SK-N-SH (cell line): ENCODE measurements around the gene TUBB2B. TPM values are rescaled to one million over a fixed set of nuclear protein-coding genes. Genes with fewer than 3 reads are reported as not detected.
"Not testable (repeated sequence)": the region's sequence is repeated elsewhere in the genome, so short reads cannot be mapped to it uniquely, and the experiment has no call there.

Experiments used
- CTCF ChIA-PET: fragments of 300-600, 350-600 bp; formaldehyde crosslinking; extraction: SDS; loops from one replicate; lab custom pipeline; 2021; lab: Yijun Ruan, JAX
- POLR2A ChIA-PET: fragments of 350-600 bp; sonication (Branson Sonifier 250); formaldehyde crosslinking; extraction: SDS; loops from one replicate; lab custom pipeline; 2020; ENCODE audit warnings: antibody characterized with exemption, inconsistent platforms; lab: Yijun Ruan, JAX
- DNase-seq: peaks from one replicate; pipeline ENCODE4 v3.0.0; 2012
- H2AFZ ChIP-seq: fragments of 200-600 bp; sonication (generic); 2 replicates; pipeline ENCODE4 v1.8.1; 2016; ENCODE audit warnings: antibody characterized with exemption, mild to moderate bottlenecking, low read depth
- H3F3A ChIP-seq: fragments of 200-600 bp; sonication (generic); replicated peaks from 2 replicates; pipeline ENCODE3; 2016; ENCODE audit warnings: antibody characterized with exemption, mild to moderate bottlenecking; ENCODE audit not compliant: insufficient read depth
- H3K27ac ChIP-seq, 2 experiments: fragments of 200-500 bp in 1 of 2; fragments of 200-600 bp in 1 of 2; sonication (Bioruptor generic) in 1 of 2; sonication (generic), shearing (Covaris generic) in 1 of 2; 2 replicates each; pipeline versions ENCODE4 v1.5.1 to v1.6.1; 2014 to 2016; ENCODE audit warnings: low read depth in 2 of 2, inconsistent platforms in 1 of 2, low read length in 1 of 2, mild to moderate bottlenecking in 1 of 2, mixed read lengths in 1 of 2
- H3K27me3 ChIP-seq: fragments of 200-600 bp; sonication (generic), shearing (Covaris generic); 2 replicates; pipeline ENCODE4 v1.6.1; 2016; ENCODE audit warnings: mixed run types; ENCODE audit not compliant: insufficient read depth
- H3K36me3 ChIP-seq, 2 experiments: fragments of 200-500 bp in 1 of 2; fragments of 200-600 bp in 1 of 2; sonication (Bioruptor generic) in 1 of 2; sonication (generic) in 1 of 2; replicated peaks in 1 of 2; 2 replicates each; pipeline versions ENCODE3 to v1.5.1; 2014 to 2016; ENCODE audit warnings: low read length in 1 of 2, mild to moderate bottlenecking in 1 of 2; ENCODE audit not compliant: insufficient read depth in 2 of 2, control insufficient read depth in 1 of 2
- H3K4me1 ChIP-seq, 2 experiments: fragments of 200-500 bp in 1 of 2; fragments of 200-600 bp in 1 of 2; sonication (Bioruptor generic) in 1 of 2; sonication (generic), shearing (Covaris generic) in 1 of 2; 2 replicates each; pipeline versions ENCODE4 v1.5.1 to v1.6.1; 2014 to 2016; ENCODE audit warnings: low read depth in 1 of 2, low read length in 1 of 2, mixed run types in 1 of 2; ENCODE audit not compliant: insufficient read depth in 2 of 2, control insufficient read depth in 1 of 2
- H3K4me2 ChIP-seq: fragments of 200-600 bp; sonication (generic), shearing (Covaris generic); 2 replicates; pipeline ENCODE4 v1.6.1; 2017; ENCODE audit warnings: mixed run types
- H3K4me3 ChIP-seq, 2 experiments: fragments of 200-500 bp in 1 of 2; fragments of 200-600 bp in 1 of 2; sonication (Bioruptor generic) in 1 of 2; sonication (generic), shearing (Covaris generic) in 1 of 2; 2 replicates each; pipeline versions ENCODE4 v1.5.1 to v1.8.1; 2014 to 2016; ENCODE audit warnings: low read depth in 2 of 2, inconsistent platforms in 1 of 2, low read length in 1 of 2, mild to moderate bottlenecking in 1 of 2, mixed read lengths in 1 of 2, moderate library complexity in 1 of 2
- H3K79me2 ChIP-seq: fragments of 200-600 bp; sonication (generic); 2 replicates; pipeline ENCODE4 v1.8.1; 2017; ENCODE audit warnings: mild to moderate bottlenecking; ENCODE audit not compliant: insufficient read depth
- H3K9ac ChIP-seq: fragments of 200-600 bp; sonication (generic); 2 replicates; pipeline ENCODE4 v1.6.1; 2017; ENCODE audit warnings: mixed run types
- H3K9me2 ChIP-seq: fragments of 200-600 bp; sonication (generic); 2 replicates; pipeline ENCODE4 v1.6.1; 2017; ENCODE audit warnings: mixed run types
- H3K9me3 ChIP-seq: fragments of 200-600 bp; sonication (generic); 2 replicates; pipeline ENCODE4 v1.6.1; 2017; ENCODE audit warnings: mixed run types, mild to moderate bottlenecking, moderate library complexity
- H4K20me1 ChIP-seq: fragments of 200-600 bp; sonication (generic); 2 replicates; pipeline ENCODE4 v1.6.1; 2017; ENCODE audit warnings: mild to moderate bottlenecking, mixed run types; ENCODE audit not compliant: insufficient read depth
- CHD2 ChIP-seq: fragments of 150-350 bp; IDR thresholded peaks from 2 replicates; pipeline ENCODE4 v1.6.1; 2018; ENCODE audit warnings: low read length; ENCODE audit not compliant: partially characterized antibody
- ELF1 ChIP-seq: IDR thresholded peaks from 2 replicates; pipeline ENCODE4 v1.4.0; 2012
- FOXM1 ChIP-seq: IDR thresholded peaks from 2 replicates; pipeline ENCODE4 v1.4.0; 2012; ENCODE audit warnings: low read depth, mild to moderate bottlenecking
- JUND ChIP-seq: IDR thresholded peaks from 2 replicates; pipeline ENCODE4 v1.4.0; 2012
- NFIC ChIP-seq: IDR thresholded peaks from 2 replicates; pipeline ENCODE4 v1.4.0; 2012; ENCODE audit warnings: borderline replicate concordance
- RAD21 ChIP-seq: IDR thresholded peaks from 2 replicates; pipeline ENCODE4 v1.6.1; 2012; ENCODE audit warnings: mild to moderate bottlenecking, low read length
- RXRA ChIP-seq: IDR thresholded peaks from 2 replicates; pipeline ENCODE4 v1.4.0; 2012; ENCODE audit warnings: low read depth, mild to moderate bottlenecking, borderline replicate concordance
- SMC3 ChIP-seq: IDR thresholded peaks from 2 replicates; pipeline ENCODE4 v1.6.1; 2012; ENCODE audit warnings: low read depth, low read length, improper control_type of control experiment
- TAF1 ChIP-seq: IDR thresholded peaks from 2 replicates; pipeline ENCODE4 v1.6.1; 2012; ENCODE audit warnings: low read depth, mild to moderate bottlenecking, low read length, moderate library complexity, borderline replicate concordance
- TCF12 ChIP-seq: IDR thresholded peaks from 2 replicates; pipeline ENCODE4 v1.4.0; 2012
- TEAD4 ChIP-seq: IDR thresholded peaks from 2 replicates; pipeline ENCODE4 v1.4.0; 2012; ENCODE audit warnings: mild to moderate bottlenecking, borderline replicate concordance; ENCODE audit not compliant: insufficient read depth
- WGBS: methylation state at CpG from one replicate; pipeline ENCODE4 v1.1.6; 2017; ENCODE audit warnings: low lambda C conversion rate; 5-methylcytosine and 5-hydroxymethylcytosine counted together
- polyA plus RNA-seq, 3 experiments: library from polyadenylated mRNA; depleted of rRNA; stranded (reverse); fragments of >200 nt; gene quantifications; 2 replicates each; pipeline ENCODE4 v1.2.3, GENCODE V29; 2012
- TF ChIP-seq, protein P1 (sequence below): IDR thresholded peaks from 2 replicates; pipeline ENCODE4; 2012
- TF ChIP-seq, protein P2 (sequence below): IDR thresholded peaks from 2 replicates; pipeline ENCODE4 v1.4.0; 2012; ENCODE audit warnings: low read depth
- TF ChIP-seq, protein P3 (sequence below): fragments of 200-600 bp; sonication (generic); IDR thresholded peaks from 2 replicates; pipeline ENCODE4 v1.6.1; 2017; ENCODE audit warnings: antibody characterized with exemption, mild to moderate bottlenecking, moderate library complexity

The TUBB2B gene
- polyA plus RNA-seq, 1 of the 3 experiments (the other 2 are of a cell fraction) = 162 TPM

DNA sequence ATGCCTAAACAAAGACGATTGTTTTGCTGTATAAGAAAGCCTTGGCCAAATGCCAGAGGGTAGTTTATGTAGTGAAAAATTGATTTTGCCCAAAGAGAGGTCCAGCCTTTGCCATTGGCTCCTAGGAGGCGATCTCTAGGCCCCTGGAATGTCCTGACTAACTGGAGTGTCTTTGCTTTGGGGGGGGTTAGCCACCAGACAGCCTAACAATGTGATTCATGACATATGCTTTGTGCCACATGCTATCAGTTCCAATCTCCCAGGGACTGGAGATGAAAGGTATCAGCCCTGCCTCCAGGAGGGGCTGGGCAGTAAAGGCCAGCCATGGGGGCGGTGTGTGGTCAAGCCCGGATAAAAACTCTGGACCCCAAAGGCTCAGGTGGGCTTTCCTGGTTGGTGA lies 37.4 kb downstream of the TUBB2B start:
- Histone ChIP-seq H3K4me2 (no peak overlapping the region), H3K4me1 (peaks cover 0 to 7% of the 10 kb centered on the region in 2 experiments; a peak in 1 of 4 replicates), H4K20me1 (no peaks in the 10 kb centered on the region), H3K9me2 (no peaks in the 10 kb centered on the region), H3F3A (no peaks in the 10 kb centered on the region), H3K27me3 (no peaks in the 10 kb centered on the region), H2AFZ (no peak overlapping the region), H3K27ac (no peak overlapping the region), H3K4me3 (no peak overlapping the region), H3K9me3 (no peaks in the 10 kb centered on the region), H3K36me3 (no peaks in the 10 kb centered on the region), H3K9ac (no peak overlapping the region), H3K79me2 (no peaks in the 10 kb centered on the region)
- ChIA-PET CTCF (interaction anchor here (1.1 to 1.3 kb wide), 2 partner anchors 43 to 61 kb away, joined by 3 to 4 read pairs; no protein-coding TSS in a partner anchor), POLR2A (no interaction called here)
- WGBS = 50% methylated on average over 2 of the region's 4 CpGs
- no peak for DNase-seq
- 0 out of 2 replicates have a peak, but pooled peaks have one; percentile 7 for TF ChIP-seq NFIC
- no peak for TF ChIP-seq CHD2

GRCh38 chr6:3189192-3189591 lies 38.3 kb downstream of the TUBB2B start:
- ChIA-PET POLR2A (interaction anchor here (0.6 kb wide), 1 partner anchor 31 kb away, joined by 3 read pairs; no protein-coding TSS in a partner anchor), CTCF (interaction anchor here (1.1 kb wide), 1 partner anchor 67 kb away, joined by 4 read pairs; no protein-coding TSS in a partner anchor)
- not testable (repeated sequence) for H3F3A ChIP-seq, H3K4me3 ChIP-seq, H3K27ac ChIP-seq, H3K9me2 ChIP-seq, H2AFZ ChIP-seq, H3K79me2 ChIP-seq, H3K4me2 ChIP-seq, DNase-seq, H3K9ac ChIP-seq, H3K27me3 ChIP-seq, H3K4me1 ChIP-seq, H4K20me1 ChIP-seq, H3K36me3 ChIP-seq, H3K9me3 ChIP-seq
- WGBS = 82% methylated on average over 10 of the region's 10 CpGs

DNA sequence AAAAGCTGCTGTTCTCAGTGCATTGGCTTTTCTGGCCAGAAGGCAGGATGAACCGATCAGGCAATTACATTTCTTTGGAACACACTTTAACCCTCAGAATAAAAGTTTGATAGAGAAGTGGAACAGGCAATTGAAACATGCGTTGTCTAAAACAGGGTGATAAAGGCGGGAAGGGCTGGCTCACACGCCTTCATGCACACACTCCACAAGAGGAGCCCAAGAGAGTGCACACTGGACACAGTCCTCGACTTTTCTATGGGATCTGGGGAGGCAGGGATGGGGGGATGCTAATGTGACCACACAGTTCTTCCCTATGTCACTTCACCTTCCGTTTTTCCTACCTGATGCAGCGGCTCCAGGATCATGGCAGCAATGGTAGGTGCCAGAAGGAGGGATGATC lies 39.2 kb downstream of the TUBB2B start:
- no peak overlapping the region for H3K9ac ChIP-seq
- H3K79me2 ChIP-seq = no peaks in the 10 kb centered on the region
- H3K4me2 ChIP-seq = no peak overlapping the region
- H3K27me3 ChIP-seq = no peaks in the 10 kb centered on the region
- H2AFZ ChIP-seq = no peak overlapping the region
- H3F3A ChIP-seq = no peaks in the 10 kb centered on the region
- H4K20me1 ChIP-seq = no peaks in the 10 kb centered on the region
- POLR2A ChIA-PET = no interaction called here
- H3K4me3 ChIP-seq = no peak overlapping the region
- H3K9me3 ChIP-seq = no peaks in the 10 kb centered on the region
- no peak overlapping the region for H3K27ac ChIP-seq
- H3K4me1 ChIP-seq = peaks cover 0 to 2% of the 10 kb centered on the region in 2 experiments; a peak in 1 of 4 replicates
- CTCF ChIA-PET = interaction anchor here (1.1 kb wide), 1 partner anchor 66 kb away, joined by 4 read pairs; no protein-coding TSS in a partner anchor
- 86% methylated on average over 7 of the region's 7 CpGs for WGBS
- H3K36me3 ChIP-seq = no peaks in the 10 kb centered on the region
- DNase-seq = no peak
- TF ChIP-seq JUND (no peak), NFIC (no peak), TAF1 (no peak), TEAD4 (no peak), TCF12 (no peak), SMC3 (no peak), RXRA (no peak), FOXM1 (no peak), ELF1 (no peak), RAD21 (no peak)
- TF ChIP-seq, protein P1, sequence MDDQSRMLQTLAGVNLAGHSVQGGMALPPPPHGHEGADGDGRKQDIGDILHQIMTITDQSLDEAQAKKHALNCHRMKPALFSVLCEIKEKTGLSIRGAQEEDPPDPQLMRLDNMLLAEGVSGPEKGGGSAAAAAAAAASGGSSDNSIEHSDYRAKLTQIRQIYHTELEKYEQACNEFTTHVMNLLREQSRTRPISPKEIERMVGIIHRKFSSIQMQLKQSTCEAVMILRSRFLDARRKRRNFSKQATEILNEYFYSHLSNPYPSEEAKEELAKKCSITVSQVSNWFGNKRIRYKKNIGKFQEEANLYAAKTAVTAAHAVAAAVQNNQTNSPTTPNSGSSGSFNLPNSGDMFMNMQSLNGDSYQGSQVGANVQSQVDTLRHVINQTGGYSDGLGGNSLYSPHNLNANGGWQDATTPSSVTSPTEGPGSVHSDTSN = no peak
- TF ChIP-seq, protein P2, sequence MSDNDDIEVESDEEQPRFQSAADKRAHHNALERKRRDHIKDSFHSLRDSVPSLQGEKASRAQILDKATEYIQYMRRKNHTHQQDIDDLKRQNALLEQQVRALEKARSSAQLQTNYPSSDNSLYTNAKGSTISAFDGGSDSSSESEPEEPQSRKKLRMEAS = no peak
- TF ChIP-seq, protein P3, sequence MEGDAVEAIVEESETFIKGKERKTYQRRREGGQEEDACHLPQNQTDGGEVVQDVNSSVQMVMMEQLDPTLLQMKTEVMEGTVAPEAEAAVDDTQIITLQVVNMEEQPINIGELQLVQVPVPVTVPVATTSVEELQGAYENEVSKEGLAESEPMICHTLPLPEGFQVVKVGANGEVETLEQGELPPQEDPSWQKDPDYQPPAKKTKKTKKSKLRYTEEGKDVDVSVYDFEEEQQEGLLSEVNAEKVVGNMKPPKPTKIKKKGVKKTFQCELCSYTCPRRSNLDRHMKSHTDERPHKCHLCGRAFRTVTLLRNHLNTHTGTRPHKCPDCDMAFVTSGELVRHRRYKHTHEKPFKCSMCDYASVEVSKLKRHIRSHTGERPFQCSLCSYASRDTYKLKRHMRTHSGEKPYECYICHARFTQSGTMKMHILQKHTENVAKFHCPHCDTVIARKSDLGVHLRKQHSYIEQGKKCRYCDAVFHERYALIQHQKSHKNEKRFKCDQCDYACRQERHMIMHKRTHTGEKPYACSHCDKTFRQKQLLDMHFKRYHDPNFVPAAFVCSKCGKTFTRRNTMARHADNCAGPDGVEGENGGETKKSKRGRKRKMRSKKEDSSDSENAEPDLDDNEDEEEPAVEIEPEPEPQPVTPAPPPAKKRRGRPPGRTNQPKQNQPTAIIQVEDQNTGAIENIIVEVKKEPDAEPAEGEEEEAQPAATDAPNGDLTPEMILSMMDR = no peak
- no peaks in the 10 kb centered on the region for H3K9me2 ChIP-seq
